GM12891 (cell line): ENCODE results near the gene HSPB6.

Experiments
- POLR2A ChIP-seq: IDR thresholded peaks from 2 replicates; pipeline ENCODE4 v1.6.1; 2011; ENCODE audit warnings: low read depth, low read length, control low read depth
- POLR2AphosphoS5 ChIP-seq: IDR thresholded peaks from 2 replicates; pipeline ENCODE4 v1.6.1; 2011; ENCODE audit warnings: low read depth, low read length, control low read depth
- POU2F2 ChIP-seq: IDR thresholded peaks from 2 replicates; pipeline ENCODE4 v1.6.1; 2011; ENCODE audit warnings: low read depth, mild to moderate bottlenecking, control low read depth, low read length, moderate library complexity
- SPI1 ChIP-seq: IDR thresholded peaks from 2 replicates; pipeline ENCODE4 v1.6.1; 2011; ENCODE audit warnings: low read depth, low read length, control low read depth
- TAF1 ChIP-seq: IDR thresholded peaks from 2 replicates; pipeline ENCODE4 v1.6.1; 2011; ENCODE audit warnings: low read depth, low read length, control low read depth

- TF ChIP-seq POLR2A (no peak), TAF1 (no peak), POU2F2 (no peak), POLR2AphosphoS5 (no peak), SPI1 (no peak)
Observed at GRCh38 chr19:35713904-35714495, 42.8 kb downstream of the HSPB6 start.
